Right renal pelvis (tissue), 4 donors: ENCODE results near the gene SQSTM1. TPM values are rescaled to one million over a fixed set of nuclear protein-coding genes. Genes with fewer than 3 reads are reported as not detected.

ENCODE experiments used
- DNase-seq, 4 donors: peaks; one replicate each; pipeline ENCODE4 v3.0.0-alpha.2; 2013; ENCODE audit warnings: low read depth in 4 of 4, low spot score in 3 of 4, missing footprints in 1 of 4
- polyA plus RNA-seq, 4 donors: library from polyadenylated mRNA; unstranded; fragments of 120-200 nt; gene quantifications; one replicate each; pipeline ENCODE4 v1.2.1, GENCODE V29; 2013; ENCODE audit not compliant: insufficient read length in 4 of 4

The SQSTM1 gene
- polyA plus RNA-seq, 4 donors: 97.8 to 133 (median 102) TPM

GRCh38 chr5:179805070-179805528 lies 15.6 kb upstream of the SQSTM1 start:
- DNase-seq: no peak

GRCh38 chr5:179805529-179806249 lies 15.0 kb upstream of the SQSTM1 start:
- DNase-seq: no peak

DNA sequence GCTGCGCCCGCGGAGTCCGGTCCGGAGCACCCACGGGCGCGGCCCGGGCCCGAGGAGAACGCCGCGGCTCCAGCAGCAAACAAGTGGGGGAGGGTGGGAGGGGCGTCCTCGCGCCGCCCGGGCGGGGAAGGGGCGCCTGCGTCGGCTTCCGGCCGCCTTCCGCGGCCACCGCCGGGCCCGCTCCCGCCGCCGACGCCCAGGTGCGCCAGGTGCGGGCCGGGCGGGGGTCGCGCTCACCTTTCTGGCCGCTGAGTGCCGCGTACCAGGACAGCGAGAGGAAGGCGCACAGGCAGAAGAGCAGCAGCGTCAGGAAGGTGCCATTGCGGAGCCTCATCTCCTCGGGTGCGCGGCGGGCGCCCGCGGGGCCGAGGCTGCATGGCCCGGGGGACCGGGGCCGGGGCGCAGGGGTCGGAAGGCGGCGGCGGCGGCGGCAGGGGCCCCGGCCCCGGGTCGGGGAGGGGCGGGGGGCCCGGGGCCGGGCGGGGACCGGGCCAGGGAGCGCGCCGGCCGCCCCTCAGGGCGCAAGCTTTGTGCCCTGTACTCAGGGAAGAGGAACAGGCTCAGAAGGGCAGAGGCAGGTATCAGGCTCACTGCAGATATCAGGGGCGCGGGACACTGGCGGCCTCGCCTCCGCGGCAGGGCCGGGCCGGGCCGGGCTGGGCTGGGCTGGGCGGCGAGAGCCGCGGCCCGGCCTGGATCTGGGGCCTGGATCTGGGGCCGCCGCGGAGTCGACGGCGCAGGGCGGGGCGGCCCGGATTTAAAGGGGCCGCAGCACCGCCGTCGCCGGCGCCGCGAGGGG lies 14.3 kb upstream of the SQSTM1 start, which contains the start of gene MGAT4B:
Gene MGAT4B (minus strand): TSS at position 617 of the 799 bp plus-strand sequence. CDS start 283 bp downstream, at position 334.
- DNase-seq: peak in 1 of 4 donors; percentile 56

GRCh38 chr5:179812135-179812825 lies 8.4 kb upstream of the SQSTM1 start:
- DNase-seq: no peak

DNA sequence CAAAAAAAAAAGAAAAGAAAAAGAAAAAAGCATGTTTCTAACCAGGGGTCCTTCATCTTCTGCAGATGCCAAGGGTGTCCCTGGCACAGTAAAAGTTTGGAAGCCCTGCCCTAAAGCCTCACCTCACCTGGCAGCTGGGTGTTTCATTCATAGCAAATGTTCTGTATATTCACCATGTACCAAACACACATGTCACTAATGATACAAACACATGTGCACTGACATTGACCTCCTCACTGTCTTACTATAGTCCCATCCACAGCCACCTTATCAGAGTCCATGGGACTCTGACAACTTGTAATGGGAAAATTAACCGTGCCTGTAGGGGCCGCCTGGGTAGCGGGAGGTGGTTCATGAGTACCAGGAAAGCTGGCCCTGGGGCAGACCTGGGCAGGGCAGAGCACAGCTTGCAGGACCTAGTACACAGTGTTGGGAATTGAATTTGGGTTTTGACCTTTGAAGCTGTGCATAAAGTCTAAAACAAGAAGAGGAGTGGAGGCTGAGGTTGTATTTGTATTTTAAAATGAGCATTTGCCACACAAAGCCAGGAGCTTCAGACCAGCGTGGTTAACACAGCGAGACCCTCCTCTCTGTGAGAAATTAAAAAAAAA lies 7.6 kb upstream of the SQSTM1 start:
- no peak for DNase-seq

DNA sequence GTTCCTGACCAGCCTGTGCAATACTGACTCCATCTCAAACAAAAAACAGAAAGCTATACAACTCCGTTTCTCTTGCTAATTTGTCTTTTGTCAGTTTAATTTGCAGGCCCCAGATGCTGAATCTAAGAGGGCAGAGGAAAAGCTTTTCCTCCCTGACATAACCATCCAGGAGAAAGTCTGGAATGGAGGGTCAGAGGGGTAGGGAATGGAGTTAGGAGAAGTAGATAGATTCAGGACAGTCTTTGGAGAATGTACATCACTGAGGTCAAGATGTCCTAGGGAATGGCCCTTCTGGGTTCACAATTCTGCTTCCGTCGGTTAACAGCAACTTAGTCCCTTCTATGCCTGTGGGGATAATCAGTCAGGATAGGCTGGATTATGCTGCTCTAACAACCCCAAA lies 6.6 kb upstream of the SQSTM1 start:
- no peak for DNase-seq

- DNase-seq: no peak
Measured at GRCh38 chr5:179815491-179816249, 5.0 kb upstream of the SQSTM1 start.

GRCh38 chr5:179816401-179816795 lies 4.3 kb upstream of the SQSTM1 start:
- no peak for DNase-seq

- no peak for DNase-seq
Measured at GRCh38 chr5:179816796-179817469, 3.8 kb upstream of the SQSTM1 start.

DNA sequence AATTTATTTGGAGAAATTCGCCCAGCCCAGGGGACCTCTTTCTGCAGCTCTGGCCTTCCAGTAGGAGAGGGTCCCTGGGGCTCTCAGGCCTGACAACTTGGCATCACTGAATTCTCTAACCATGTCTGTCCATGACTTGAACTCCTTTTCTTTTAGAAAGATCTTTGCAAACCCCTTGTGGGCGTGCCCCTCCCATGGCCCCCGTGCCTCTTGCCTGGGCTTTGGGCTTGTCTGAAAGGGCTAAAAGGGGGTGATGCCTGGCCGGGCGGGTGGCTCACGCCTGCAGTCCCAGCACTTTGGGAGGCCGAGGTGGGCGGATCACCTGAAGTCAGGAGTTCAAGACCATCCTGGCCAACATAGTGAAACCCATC lies 3.2 kb upstream of the SQSTM1 start:
- no peak for DNase-seq

- no peak for DNase-seq
Measured at GRCh38 chr5:179817890-179818745, 2.6 kb upstream of the SQSTM1 start.

GRCh38 chr5:179818746-179819295 lies 1.9 kb upstream of the SQSTM1 start:
- peak in 2 of 4 donors; percentile 72 to 81 for DNase-seq

DNA sequence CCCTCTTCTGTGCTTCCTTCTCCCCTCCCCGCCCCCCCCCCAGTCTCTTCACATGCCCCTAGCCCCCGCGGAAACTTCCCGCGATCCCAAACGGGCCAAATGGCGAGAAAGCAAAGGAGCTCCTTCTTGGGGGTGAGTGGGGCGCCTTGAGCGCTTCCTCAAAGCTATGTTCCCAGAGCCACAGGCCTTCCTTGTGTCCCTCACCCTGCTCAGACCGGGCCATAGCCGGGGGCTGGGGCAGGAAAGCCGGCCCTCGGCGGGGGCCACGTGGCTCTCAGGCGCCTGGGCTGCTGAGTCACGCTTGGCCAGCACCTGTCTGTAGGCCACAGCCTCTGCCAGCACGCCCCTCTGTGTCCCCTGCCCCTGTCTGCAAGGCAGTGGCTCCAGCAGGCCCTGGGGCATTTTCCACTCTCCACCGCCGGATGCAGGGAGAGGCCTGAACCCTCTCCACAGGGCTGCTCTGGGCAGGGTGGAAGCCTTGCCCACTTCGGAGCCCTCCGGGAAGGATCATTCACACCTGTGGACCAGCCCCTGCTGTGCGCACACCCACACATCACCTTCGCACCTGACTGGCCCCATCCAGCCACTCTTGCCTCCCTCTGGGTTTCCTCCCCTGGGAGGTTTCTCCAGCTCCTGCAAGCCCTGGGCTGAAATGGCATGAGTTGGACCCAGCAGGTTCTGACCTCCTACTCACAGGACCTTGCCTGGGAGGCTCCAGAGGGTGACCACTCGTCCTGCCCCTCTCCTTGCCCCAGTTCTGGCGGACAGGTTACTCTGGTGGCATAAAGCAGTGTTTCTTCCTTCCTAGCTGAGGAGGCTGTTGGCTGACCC lies 1.2 kb upstream of the SQSTM1 start:
- no peak for DNase-seq

DNA sequence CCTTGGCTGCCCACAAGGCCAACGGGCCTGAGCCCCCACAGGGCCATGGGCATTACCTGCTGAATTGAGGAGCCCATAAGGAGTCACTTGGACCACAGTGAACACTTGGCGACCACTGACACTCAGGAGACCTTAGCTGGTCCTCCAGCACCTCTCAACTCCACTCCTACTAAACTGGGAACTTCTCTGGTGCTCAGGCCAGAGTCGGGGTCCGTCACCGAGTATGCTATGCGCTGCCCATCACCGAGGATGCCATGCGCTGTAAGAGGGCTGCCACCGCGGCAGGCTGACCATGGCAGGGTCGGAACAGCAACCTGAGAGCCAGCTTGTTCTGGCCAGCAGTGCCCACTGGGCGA lies 600 bp upstream of the SQSTM1 start:
- no peak for DNase-seq

DNA sequence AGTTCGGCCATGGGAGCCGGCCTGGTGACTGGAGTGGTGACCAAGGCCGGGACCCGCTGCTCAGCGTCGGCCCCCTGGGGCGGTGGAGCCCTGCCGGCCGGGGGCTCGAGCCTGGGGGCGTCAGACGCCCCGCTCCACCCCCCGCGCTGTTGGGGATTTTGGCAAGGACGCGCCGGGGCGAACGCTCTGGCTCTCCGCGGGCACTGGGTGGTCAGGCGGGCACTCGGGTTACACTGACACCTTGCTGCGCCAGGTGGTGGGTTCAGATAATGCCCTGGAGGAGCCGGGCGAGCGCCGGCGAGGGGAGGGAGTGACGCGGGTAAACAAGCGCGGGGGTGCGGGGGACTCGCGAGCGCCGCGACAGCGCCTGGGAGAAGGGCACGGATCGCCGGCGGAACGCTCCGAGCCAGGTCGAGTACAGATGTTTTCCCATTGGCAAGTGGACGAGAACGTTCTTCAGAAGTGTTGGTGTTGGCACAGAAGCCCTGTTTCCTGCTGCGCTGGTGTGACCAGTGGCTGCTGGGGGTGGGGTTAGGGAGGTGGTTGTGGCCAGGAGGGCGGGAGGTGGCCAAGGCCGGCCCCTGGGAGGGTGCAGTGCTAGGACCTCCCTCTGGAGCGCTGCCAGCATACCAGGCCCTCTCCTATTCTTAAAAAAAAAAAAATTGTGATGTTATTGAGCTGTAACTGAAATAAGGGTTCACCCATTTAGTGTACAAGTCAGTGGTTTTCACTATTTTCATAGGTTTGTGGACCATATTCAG lies 773 bp downstream of the SQSTM1 start:
- DNase-seq: peak in 3 of 4 donors; percentile 80 to 84 (median 84)

DNA sequence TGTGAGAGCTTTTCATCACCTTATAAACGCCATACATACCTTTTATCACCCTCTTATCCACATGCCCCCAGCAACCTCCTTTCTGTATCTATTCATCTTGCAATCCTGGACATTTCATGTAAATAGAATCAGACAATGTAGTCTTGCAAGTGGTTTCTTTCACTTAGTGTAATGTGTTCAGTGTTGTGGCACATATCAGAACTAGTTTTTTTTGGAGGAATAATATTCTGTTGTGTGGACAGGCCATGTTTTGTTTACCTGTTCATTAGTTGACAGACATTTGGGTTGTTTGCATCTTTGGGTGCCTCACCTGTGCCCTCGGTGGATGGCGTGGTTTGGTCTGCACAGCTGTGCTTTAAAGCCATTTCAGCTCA lies 1.3 kb downstream of the SQSTM1 start:
- DNase-seq: no peak
